Femur (tissue), 1 donor: Measurements from ENCODE around the gene GALNT18.

Source experiments
- DNase-seq: peaks from one replicate; pipeline ENCODE4 v3.0.0-alpha.2; 2017

The GALNT18 gene

DNA sequence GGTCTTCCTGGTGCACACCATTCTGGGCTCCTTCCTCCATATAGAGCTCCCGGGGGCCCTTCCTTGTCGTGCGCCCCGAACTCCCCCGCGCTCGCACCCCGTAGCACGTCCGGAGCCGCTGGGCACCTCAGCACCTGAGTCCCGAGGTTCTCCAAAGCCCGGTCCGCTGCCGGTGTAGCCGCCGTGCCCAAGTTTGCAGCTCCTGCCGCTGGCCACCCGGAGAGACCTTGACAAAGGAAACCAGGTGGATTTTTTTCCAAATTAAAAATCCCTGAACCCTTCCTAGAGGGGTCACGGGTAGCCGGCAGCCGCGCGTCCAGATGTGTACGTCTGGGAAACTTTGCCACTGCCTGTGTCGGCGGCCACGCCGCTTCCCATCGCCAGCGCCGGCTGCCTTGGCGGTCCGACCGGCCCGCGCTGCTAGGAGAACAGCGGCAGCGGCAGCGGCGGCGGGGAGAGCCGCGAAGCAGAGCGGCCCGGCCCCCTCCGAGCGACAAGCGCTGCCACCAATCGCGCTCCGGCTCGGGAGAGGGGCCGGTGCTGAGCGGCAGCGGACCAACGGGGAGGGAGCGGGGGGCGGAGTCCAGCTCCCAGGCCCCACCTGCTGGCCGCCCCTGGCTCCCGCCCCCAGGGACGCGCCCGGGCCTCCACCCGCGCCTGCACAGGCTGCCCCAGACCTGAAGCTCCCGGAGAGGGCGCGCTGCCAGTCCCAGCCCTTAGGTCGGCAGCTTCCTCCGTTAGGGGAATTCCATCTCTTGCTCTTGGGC lies at the start of gene GALNT18:
GALNT18 (minus strand) TSS at position 433 of the 767 bp plus-strand sequence.
- DNase-seq: peak; percentile 95

DNA sequence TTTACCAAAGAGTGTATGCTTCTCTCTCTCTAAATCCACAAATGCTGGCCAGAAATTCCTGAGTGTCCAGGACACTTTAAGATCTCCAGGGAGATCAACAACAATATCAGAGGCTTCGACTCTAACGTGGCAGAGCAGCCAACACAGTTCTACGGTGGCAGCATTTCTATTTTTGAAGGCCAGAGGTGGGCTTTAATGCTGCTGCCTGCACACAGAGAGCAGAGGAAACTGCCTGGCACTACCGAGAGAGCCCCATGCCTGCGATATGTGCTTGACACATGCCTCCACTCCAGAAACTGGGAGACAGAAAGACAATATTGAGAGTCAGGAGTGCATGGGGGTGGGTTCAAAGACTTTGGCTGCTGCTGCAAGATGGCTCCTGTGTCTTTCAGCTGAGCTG lies 48.8 kb upstream of the GALNT18 start:
- DNase-seq: no peak

DNA sequence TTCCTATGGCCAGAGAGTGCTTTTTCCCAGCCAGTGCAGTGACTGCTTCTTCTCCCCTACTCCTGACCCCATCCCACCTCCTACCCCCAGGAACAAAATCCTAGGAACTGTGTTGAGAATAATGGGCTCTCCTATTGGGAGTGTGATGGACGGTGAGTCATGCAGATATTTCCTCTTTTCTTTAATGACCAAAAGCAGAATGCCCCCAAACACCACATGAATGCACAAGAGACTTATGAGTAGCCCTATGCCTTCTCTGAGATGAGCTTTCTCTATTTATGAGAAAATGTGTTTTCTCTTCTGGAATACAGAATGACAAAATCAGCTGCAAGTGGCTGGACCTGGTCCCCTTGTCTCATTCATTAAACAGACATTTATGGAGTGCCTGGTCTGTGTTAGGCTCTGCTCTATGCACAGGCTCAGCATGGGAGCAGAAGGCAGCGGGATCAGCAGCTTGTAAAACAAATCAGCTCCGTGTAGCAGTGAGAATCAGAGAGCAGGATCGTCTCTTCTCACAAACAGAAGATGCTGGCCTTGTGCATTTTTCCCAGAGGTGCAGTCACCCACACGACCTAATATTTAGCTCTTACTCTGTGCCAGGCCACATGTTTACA lies 47.5 kb upstream of the GALNT18 start:
- no peak for DNase-seq

DNA sequence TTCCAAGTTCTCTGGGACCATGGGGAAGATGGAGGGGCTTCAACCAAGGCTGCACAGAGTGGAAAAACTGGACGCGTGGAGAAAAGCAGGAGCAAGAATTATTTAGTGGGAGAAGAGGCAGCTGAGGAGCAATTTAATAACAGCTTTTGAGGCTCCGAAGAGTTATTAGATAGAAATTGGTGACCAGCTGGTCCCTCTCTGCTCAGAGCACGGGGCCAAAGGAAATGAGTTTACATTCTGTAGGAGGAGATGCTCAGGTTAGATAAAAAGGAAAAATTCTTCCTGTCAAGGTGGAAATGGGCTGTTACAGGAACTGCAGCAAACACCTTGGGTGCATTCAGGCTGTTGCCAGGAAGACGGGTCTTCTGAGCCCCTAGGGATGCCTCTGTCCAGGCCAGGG lies 47.0 kb upstream of the GALNT18 start:
- no peak for DNase-seq

DNA sequence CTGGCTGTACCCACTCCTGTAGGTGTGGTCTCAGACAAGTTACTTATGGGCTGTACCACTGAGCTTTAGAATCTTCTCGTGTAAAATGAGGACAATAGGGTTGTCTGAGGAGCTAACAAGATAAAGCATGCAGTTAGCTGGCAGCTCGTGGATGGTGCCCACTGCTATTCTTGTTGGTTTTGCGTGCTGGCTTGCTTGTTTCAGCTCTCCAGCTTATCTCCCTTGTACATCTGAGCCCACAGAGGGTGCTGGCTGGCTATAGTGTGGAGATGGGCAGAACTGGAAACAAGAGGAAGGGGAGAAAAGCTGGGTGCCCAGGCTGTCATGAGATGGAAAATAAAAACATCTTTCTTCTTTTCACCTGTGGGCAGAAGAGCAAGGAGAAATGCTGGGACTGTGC lies 46.5 kb upstream of the GALNT18 start:
- DNase-seq: no peak

DNA sequence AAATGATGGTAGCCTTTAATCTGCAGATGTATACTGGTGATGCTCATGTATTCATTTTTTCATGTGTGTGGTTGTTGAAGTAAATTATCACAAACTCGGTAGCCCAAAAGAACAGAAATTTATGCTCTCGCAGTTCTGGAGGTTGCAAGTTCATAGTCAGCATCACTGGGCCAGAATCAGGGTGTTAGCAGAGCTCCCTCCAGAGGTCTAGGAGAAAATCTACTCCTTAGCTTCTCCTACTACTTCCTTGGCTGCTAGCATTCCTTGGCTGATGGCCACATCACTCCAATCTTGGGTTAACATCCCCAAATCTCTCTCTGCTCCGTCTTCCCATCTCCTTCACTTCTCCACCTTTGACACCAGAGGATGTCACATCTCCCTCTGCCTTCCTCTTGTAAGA lies 45.3 kb upstream of the GALNT18 start:
- no peak for DNase-seq

DNA sequence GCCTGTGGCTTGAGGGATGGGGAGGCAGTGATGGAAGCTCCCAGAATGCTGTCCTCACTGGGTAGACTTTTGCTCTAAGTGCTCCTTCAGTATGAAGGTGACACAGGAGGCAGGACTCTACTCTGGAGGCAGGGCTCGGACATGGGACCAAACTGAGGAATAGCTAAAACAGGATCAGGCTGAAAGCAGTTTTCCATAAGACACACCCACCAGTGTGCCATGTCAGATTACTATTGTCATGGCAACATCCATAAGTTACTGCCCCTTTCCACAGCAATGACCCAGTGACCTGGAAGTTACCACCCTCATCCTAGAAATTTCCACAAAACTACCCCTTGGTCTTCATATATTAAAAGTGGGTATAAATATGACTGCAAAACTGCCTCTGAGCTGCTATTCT lies 43.6 kb upstream of the GALNT18 start:
- DNase-seq: no peak

DNA sequence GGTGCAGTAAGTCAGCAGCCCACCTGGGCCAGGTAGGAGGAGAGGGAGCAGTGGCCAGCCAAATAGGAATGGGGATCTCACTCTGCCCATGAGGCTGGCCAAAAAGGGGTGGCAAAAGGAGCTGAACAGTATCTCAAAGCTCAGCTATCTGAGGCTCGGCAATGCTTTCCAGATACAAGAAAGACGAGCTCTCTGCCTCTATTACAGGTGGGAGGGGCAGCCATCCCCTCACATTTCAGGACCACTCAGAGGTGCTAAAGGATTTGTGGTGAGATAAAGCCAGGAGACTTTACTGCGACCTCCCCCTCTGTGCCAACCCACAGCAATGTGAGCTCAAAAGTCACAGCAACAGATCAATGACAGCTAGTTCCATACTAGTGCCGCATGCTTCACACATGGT lies 42.1 kb upstream of the GALNT18 start:
- no peak for DNase-seq

DNA sequence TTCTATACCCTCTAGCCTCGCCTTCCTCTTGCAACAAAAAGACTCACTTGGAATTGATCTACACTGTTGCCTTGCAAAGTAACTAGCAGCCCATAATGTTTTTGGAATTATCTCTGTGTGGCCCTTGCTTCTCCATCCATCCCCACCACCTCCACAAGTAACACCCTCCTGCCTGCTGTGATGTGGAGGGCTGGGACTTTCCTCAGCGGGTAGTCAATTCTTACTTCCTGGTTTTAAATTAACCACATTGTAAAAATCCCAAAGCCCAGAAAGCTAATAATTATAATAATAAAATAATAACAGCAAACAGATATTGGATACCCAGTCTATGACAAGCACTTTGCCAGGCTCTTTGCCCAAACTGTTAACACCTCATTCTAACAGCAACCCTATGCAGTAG lies 40.8 kb upstream of the GALNT18 start:
- no peak for DNase-seq

DNA sequence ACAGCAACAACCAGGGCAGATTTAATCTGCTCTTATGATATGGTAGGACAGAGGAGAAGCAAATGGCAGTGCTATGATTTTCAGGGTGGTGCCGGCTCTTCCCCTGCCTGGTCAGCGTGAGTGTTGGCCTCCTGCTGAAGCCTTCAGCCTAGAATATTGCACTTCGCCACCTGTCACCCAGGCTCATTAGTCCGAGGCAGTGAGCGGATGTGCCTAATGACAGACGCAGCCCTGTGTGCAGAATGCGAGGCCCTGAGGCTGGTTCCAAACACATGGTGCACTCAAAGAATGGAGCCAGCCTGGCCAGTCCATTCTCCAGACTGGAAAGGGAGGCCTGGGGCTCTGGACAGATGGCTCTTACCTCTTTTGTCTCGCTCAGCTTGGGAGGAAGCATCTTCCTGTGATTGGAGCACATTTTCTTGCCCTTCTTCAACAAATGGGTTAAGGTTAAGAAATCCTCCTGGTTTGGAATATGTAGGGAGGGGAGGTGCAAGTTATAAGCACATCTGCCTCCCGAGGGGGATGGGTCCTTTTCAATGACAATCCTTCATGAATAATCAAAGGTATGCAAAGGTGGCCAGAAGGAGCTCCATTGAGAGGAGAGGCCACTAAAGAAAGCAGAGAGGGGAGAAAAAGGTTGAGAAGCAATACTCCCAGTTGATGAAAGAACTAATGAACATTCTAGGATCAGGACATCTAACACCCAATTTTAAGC lies 39.7 kb upstream of the GALNT18 start:
- DNase-seq: peak; percentile 48

DNA sequence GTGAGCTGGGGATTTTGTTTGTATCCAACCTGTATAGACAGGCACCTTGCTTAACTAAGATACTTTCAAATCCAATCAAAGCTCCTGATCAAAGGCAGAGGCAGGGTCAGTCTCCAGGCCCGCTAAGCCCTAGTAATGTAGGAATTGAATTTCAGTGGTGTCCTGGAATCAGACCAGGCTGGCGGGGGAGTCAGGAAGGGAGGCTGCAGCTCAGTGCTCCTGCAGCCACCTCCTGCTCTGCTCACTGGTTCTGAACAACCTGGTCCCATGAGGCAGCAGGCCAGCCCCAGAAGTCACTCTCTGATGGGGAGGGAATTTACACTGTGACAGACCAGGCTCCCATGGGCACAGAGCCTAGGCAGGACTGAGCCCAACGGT lies 38.5 kb upstream of the GALNT18 start:
- no peak for DNase-seq

DNA sequence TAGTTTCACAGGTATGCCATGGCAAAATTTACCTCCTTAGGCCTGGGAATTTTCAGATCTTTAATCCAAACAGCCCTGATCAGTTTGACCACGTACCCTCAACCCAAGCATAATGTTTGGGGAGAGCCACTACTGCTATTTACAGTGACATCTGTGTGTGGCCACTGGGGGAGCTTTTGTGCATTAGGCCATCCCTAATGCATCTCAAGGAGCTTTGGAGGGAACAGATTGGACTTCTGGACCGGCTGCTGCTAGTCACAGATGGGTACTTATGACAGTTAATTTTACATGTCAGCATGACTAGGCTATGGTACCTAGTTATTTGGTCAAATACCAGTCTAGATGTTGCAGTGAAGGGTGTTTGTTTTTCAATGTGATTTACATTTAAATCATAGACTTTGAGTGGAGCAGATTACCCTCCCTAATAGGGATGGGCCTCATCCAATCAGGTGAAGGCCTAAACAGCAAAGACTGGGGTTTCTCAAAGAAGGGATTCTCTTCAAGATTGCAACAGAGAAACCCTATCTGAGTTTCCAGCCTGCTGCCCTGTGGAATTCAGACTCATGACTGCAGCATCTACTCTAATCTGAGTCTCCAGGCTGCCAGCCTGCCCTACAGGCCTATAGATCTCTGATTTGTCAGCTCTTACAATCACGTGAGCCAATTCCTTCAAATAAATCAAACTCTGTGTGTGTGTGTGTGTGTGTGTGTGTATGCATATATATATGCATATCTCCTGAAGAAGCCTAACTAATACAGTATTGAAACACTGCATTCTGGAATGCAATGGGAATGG lies 38.0 kb upstream of the GALNT18 start:
- no peak for DNase-seq

DNA sequence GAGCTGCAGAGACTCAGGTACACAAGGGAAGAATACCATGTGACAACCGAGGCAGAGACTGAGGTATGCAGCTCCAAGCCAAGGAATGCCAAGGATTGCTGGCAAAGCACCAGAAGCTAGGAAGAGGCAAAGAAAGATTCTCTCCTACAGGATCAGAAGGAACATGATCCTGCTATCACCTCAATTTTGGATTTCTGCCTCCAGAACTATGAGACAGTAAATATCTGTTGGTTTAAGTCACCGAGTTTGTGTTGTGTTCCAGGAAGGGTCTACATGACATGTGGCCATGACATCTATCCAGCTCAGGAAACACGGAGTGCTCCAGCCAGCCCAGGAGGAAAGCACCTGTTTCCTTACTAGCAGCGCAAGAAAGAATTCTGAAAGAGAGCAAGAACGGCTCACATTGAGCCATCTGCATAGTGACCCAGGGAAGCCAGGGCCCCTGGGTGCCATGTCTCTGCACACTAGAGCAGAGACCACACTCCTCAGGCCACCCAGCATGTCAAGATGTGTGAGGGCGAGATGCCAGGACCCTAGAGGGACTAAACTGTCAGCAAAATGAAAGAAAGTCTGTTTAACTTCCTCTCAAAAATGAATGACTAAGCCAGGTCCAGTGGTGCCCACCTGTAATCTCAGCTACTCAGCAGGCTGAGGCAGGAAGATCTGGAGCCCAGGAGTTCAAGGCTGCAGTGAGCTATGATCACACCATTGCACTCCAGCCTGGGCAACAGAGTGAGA lies 35.6 kb upstream of the GALNT18 start:
- DNase-seq: no peak

DNA sequence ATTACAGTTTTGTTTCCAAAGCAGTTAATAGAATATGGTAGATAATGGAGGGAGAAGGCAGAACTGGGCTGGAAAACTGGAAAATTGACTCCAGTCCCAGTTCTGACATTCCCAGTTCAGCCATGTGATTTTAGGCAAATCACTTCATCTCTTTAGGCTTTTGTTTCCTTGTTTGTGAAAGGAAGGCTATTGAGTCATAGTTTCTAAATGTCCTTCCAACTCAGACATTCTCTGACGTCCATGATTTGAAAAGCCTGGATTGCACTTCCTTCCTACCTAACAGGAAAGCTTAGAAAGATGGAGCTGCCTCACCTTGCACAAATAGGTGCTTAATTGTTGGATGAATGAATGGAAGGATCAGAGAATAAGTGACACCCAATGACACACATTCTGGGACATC lies 19.8 kb upstream of the GALNT18 start:
- no peak for DNase-seq

DNA sequence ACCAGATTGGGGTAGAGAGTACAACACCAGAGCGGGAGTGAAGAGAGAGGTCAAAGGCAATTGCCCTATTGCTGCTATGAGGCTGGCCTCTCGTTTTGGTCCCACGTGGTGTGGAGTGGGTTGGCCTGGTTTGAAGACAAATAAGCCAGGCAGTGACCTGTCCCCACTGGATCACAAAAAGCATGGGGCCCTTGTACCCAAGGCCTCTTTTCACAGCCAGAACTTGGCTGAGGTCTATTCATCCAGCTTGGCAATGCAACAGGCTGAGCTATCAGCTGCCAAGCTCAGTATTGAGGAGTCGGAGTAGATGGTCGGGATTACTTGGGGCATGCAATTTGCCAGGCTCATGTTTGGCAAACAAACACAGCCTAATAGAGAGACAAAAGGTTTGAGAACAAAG lies 19.2 kb upstream of the GALNT18 start:
- DNase-seq: no peak

DNA sequence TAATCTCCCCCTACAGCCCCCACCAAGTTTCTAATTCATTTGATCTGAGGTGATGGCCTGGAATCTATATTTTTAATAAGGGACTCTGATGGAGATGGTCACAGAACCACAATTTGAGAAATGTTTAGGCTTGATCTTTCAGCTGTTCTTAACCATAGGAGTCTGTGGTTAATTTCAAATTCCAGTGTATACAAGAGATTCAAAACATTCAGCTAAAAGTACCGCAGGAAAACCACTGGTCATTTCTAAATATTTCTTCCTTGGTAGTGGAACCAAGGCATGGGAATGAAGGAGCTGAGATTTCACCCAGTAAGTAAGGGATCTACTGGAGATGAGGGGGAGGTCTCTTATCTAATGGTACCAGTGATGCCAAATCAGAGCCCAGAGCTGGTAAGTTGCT lies 18.3 kb upstream of the GALNT18 start:
- DNase-seq: no peak

DNA sequence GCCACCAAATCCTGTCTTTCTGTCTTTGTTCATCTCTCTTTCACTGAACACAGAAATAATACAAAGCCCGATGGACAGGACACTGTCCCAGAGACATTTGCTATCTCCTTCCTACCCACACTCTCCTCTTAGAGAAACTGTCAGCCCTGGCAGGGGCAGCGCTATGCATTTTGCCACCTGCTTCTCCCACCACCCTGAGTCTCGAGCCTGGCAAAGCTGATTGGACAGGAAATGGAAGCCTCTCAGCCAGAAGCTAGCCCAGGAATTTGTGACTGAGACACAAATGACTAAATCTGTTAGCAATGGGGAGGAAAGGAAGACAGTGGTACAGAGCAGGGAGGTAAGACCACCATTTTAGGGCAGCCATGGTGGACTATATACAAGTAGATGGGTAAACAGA lies 14.9 kb upstream of the GALNT18 start:
- no peak for DNase-seq

DNA sequence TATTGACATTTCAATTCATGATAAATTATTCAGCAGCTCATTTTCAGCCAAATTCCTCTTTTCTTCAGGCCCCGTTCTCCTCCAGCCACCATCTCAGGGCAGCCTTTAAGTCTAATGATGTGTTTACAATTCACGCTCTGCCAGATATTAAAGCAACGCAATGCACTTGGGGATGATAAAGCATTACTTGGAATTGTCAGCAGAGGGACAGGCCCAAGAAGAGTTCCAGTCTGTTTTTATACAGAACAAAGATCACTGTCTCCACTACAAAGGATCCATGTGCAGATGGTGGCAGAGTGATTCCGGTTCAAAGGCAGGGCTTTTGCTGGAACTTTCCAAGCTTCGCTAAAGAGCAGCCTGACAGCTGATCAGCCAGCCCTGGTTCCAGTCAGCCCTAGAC lies 13.6 kb upstream of the GALNT18 start:
- no peak for DNase-seq

DNA sequence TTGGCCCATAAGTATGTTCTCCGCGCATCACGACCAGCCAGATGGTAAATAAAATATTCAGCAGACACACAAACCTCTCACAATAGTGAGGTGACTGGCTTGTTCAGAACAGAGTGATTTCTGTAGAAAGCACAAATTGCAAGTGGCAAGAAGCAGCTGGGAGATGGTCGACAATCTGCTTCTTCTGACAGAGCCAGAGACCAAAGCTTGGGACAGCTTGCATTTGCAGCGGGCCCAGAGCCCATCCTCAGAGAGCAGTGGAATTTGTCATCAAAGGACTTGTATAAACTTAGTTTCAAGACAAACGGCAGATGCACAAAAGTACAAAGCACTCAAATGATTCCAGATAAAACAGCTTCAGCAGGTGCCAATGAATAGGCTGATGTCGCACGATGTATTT lies 7.6 kb upstream of the GALNT18 start:
- DNase-seq: no peak

DNA sequence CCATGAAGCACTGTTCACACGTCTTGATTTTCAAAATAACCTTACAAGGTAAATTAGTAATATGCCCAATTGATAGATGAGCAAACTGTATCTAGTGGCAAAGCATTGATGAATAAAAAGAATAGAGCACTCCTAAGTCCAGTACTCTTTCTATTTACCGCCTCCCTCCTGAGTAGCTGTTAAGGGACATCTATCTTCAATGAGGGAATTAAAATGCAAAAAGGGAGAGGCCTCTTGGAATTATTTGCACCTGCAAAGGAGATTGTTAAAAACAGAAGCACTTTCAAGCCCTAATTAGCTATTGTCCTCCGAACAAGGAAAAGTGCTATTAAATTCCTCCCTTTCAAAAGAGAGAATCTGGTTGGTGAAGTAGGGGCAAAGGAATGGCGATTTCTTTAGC lies 6.8 kb upstream of the GALNT18 start:
- no peak for DNase-seq

DNA sequence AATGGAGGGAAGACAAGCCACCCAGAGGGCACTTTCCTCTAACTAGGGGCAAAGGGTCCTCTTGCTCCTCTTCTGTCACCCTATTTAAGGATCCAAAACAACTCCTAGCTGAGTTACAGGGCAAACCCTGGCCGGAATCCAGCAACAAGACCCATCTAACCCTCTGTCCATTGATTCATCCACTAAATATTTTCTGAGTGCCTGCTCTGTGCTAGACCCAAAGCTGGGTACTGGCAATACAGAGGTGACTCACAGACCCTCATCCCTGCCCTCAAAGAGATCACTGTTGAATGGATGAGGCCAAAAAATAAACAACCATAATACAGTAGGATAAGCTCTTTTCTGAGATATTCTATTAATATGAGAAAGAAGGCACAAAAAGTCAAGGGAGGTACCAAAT lies 4.3 kb upstream of the GALNT18 start:
- no peak for DNase-seq

DNA sequence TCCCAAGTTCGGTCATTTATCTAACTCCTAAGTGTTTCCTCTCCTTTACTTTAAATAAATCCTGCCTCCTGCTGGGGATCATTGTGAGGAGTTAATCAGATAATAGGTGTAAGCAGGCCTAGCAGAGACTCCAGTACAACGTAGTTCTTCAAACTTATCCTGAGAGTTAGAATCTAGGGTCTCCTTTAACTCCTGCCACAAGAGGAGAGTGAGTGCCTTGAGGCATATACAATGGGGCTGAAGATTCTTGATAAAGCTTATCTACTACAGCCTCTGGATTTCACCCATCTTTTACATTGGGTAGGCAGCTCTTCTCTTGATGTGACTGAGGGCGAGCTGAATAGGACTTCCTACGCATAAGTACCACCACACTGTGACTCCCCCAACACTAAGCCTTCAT lies 3.1 kb upstream of the GALNT18 start:
- DNase-seq: no peak

DNA sequence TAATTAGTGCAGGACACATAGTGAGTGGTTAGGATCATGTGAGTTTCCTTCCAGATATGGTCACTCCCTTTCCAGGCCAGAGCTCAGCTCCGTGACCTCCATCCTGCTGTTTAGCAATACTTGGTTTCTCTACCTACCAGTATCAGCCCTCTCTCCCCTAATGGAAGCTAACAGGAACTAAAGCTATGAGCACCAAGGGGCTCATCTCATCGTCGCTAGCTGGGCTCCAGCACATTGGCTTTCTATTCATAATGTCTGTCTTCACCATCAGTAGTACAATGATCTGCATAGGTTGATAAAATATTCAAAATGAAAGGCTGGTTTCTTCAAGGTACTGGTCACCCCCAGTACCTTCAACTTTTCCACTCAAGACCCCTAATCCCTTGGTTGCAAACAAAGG lies 2.4 kb upstream of the GALNT18 start:
- no peak for DNase-seq
